Tibial nerve (tissue), 4 donors: ENCODE measurements around the gene TIAL1. TPM values are rescaled to one million over a fixed set of nuclear protein-coding genes. Genes with fewer than 3 reads are reported as not detected.
"Not testable (repeated sequence)": the region's sequence is repeated elsewhere in the genome, so short reads cannot be mapped to it uniquely, and the experiment has no call there.

Source experiments
- DNase-seq, 2 donors: peaks; one replicate each; pipeline ENCODE4 v3.0.0-alpha.2; 2019; ENCODE audit warnings: low spot score in 2 of 2
- H3K27ac ChIP-seq, 4 donors: fragments of 200-600 bp; sonication (generic) in 3 of 4; one replicate each; pipeline ENCODE4 v1.5.1; 2017 to 2019; ENCODE audit warnings: mild to moderate bottlenecking in 1 of 4
- H3K27me3 ChIP-seq, 2 donors: fragments of 200-600 bp; sonication (generic) in 1 of 2; one replicate each; pipeline versions ENCODE4 v1.5.1 to v1.6.0; 2017 to 2019
- H3K36me3 ChIP-seq, 3 donors: fragments of 200-600 bp; sonication (generic); one replicate each; pipeline ENCODE4 v1.5.1; 2018 to 2019
- H3K4me1 ChIP-seq, 4 donors: fragments of 200-600 bp; sonication (generic) in 3 of 4; one replicate each; pipeline ENCODE4 v1.5.1; 2017 to 2019
- H3K4me3 ChIP-seq, 4 donors: fragments of 200-600 bp; sonication (generic) in 3 of 4; one replicate each; pipeline ENCODE4 v1.5.1; 2017 to 2019; ENCODE audit warnings: mild to moderate bottlenecking in 1 of 4, moderate library complexity in 1 of 4
- H3K9me3 ChIP-seq, 4 donors: fragments of 200-600 bp; sonication (generic) in 3 of 4; one replicate each; pipeline ENCODE4 v1.5.1; 2017 to 2019
- CTCF ChIP-seq, 5 experiments: fragments of 200-600 bp in 3 of 5; fragments of 450-650 bp in 2 of 5; sonication (generic) in 3 of 5; IDR thresholded peaks; one replicate each; pipeline ENCODE4 v1.5.1; 2016 to 2019; ENCODE audit warnings: antibody characterized with exemption in 5 of 5, mild to moderate bottlenecking in 3 of 5, moderate library complexity in 2 of 5
- EP300 ChIP-seq, 2 donors: sonication (generic); formaldehyde crosslinking; IDR thresholded peaks; one replicate each; pipeline ENCODE4 v1.6.1; 2017; ENCODE audit warnings: antibody characterized with exemption in 2 of 2, mild to moderate bottlenecking in 1 of 2
- POLR2A ChIP-seq, 2 donors: fragments of 450-650 bp; IDR thresholded peaks; one replicate each; pipeline ENCODE4 v1.6.1; 2017; ENCODE audit warnings: antibody characterized with exemption in 2 of 2, mild to moderate bottlenecking in 2 of 2, moderate library complexity in 2 of 2
- WGBS, 2 donors: methylation state at CpG; one replicate each; pipeline ENCODE4 v1.1.5; 2018; 5-methylcytosine and 5-hydroxymethylcytosine counted together
- total RNA-seq, 4 donors: library from RNA; depleted of rRNA; stranded (reverse); fragments of >200 nt; gene quantifications; one replicate each; pipeline ENCODE4 v1.1.0, GENCODE V29; 2016

TIAL1 gene
- total RNA-seq, 4 donors from 2014 or later = 53.0 to 103 (median 87.2) TPM

GRCh38 chr10:119562097-119562496, 34.7 kb downstream of the TIAL1 start:
- no peak for DNase-seq
- H3K4me3 ChIP-seq = no peak overlapping the region
- H3K27ac ChIP-seq = no peak overlapping the region
- TF ChIP-seq POLR2A (IDR thresholded peaks at IDR 0.05) = no peak
- no peak for TF ChIP-seq EP300 (IDR thresholded peaks at IDR 0.05)
- no peak for TF ChIP-seq CTCF (IDR thresholded peaks at IDR 0.05)
- WGBS, 2 donors = 80 to 94% methylated on average over 4 of the region's 4 CpGs
- H3K9me3 ChIP-seq = no peaks in the 10 kb centered on the region
- no peaks in the 10 kb centered on the region for H3K27me3 ChIP-seq
- H3K4me1 ChIP-seq = no peaks in the 10 kb centered on the region
- no peaks in the 10 kb centered on the region for H3K36me3 ChIP-seq

- H3K27me3 ChIP-seq = not testable (repeated sequence)
- 94 to 100% methylated on average over 16 to 28 of the region's 33 CpGs for WGBS, 2 donors
These were observed 37.3 kb downstream of the TIAL1 start for GRCh38 chr10:119559511-119559910.

GRCh38 chr10:119556081-119556480, 40.7 kb downstream of the TIAL1 start:
- not testable (repeated sequence) for H3K9me3 ChIP-seq, H3K27me3 ChIP-seq, H3K4me1 ChIP-seq, H3K36me3 ChIP-seq, H3K27ac ChIP-seq, H3K4me3 ChIP-seq, DNase-seq
- 92 to 93% methylated on average over 2 of the region's 2 CpGs for WGBS, 2 donors

More at GRCh38 chr10:119559511-119559910, 37.3 kb downstream of the TIAL1 start:
- not testable (repeated sequence) for H3K36me3 ChIP-seq, H3K4me3 ChIP-seq, H3K4me1 ChIP-seq, H3K9me3 ChIP-seq, H3K27ac ChIP-seq, DNase-seq

GRCh38 chr10:119555178-119555784, 41.5 kb downstream of the TIAL1 start:
- no peak for TF ChIP-seq POLR2A (IDR thresholded peaks at IDR 0.05)
- DNase-seq = no peak
- H3K27ac ChIP-seq = no peak overlapping the region
- no peaks in the 10 kb centered on the region for H3K4me1 ChIP-seq
- WGBS, 2 donors = 85 to 88% methylated on average over 6 of the region's 6 CpGs
- H3K36me3 ChIP-seq = no peaks in the 10 kb centered on the region
- no peaks in the 10 kb centered on the region for H3K9me3 ChIP-seq
- H3K27me3 ChIP-seq = no peaks in the 10 kb centered on the region
- H3K4me3 ChIP-seq = no peak overlapping the region

GRCh38 chr10:119550827-119551226, 45.9 kb downstream of the TIAL1 start:
- WGBS, 2 donors = 83 to 84% methylated on average over 4 of the region's 4 CpGs
- TF ChIP-seq POLR2A (IDR thresholded peaks at IDR 0.05) (no peak), EP300 (IDR thresholded peaks at IDR 0.05) (no peak), CTCF (IDR thresholded peaks at IDR 0.05) (no peak)
- H3K27ac ChIP-seq = no peak overlapping the region
- H3K27me3 ChIP-seq = no peaks in the 10 kb centered on the region
- H3K36me3 ChIP-seq = no peaks in the 10 kb centered on the region
- no peaks in the 10 kb centered on the region for H3K9me3 ChIP-seq
- no peaks in the 10 kb centered on the region for H3K4me1 ChIP-seq
- no peak overlapping the region for H3K4me3 ChIP-seq
- no peak for DNase-seq

GRCh38 chr10:119549247-119549999, 47.3 kb downstream of the TIAL1 start:
- TF ChIP-seq CTCF (IDR thresholded peaks at IDR 0.05) (no peak), EP300 (IDR thresholded peaks at IDR 0.05) (no peak), POLR2A (IDR thresholded peaks at IDR 0.05) (no peak)
- 70 to 71% methylated on average over 2 of the region's 2 CpGs for WGBS, 2 donors
- no peak overlapping the region for H3K4me3 ChIP-seq

More at GRCh38 chr10:119549247-119549999, 47.3 kb downstream of the TIAL1 start:
- Histone ChIP-seq H3K27me3 (no peaks in the 10 kb centered on the region), H3K36me3 (no peaks in the 10 kb centered on the region), H3K4me1 (peaks cover 0 to 2% (median 0%) of the 10 kb centered on the region in 4 donors), H3K9me3 (no peaks in the 10 kb centered on the region), H3K27ac (no peak overlapping the region)
- no peak for DNase-seq
